BE2C (cell line): Measurements from ENCODE around the gene TMEM9.

Experiments
- DNase-seq: peaks from one replicate; pipeline ENCODE4 v3.0.0-alpha.2; 2020
- H3K27me3 ChIP-seq: fragments of 250-450 bp; sonication (Bioruptor Pico); 2 replicates; pipeline ENCODE4 v1.5.1; 2020; ENCODE audit warnings: mild to moderate bottlenecking
- H3K36me3 ChIP-seq: fragments of 250-450 bp; sonication (Bioruptor Pico); 2 replicates; pipeline ENCODE4 v1.5.1; 2020; ENCODE audit warnings: mild to moderate bottlenecking
- H3K4me1 ChIP-seq: fragments of 250-450 bp; sonication (Bioruptor Pico); 2 replicates; pipeline ENCODE4 v1.5.1; 2020
- H3K4me3 ChIP-seq: 2 replicates; pipeline ENCODE4 v1.5.1; 2011; ENCODE audit warnings: low read depth, low read length
- H3K9me3 ChIP-seq: fragments of 250-450 bp; sonication (Bioruptor Pico); 2 replicates; pipeline ENCODE4 v1.5.1; 2020
- CTCF ChIP-seq: IDR thresholded peaks from 2 replicates; pipeline ENCODE4 v1.5.1; 2012; ENCODE audit warnings: mild to moderate bottlenecking, low read depth, low read length

The TMEM9 gene

GRCh38 chr1:201156346-201156745 lies 2.1 kb upstream of the TMEM9 start:
- no peaks in the 10 kb centered on the region for H3K27me3 ChIP-seq
- 0 out of 2 replicates have a peak, but pooled peaks cover 8% of the 10 kb centered on the region for H3K36me3 ChIP-seq
- DNase-seq = no peak
- no peak for TF ChIP-seq CTCF
- H3K4me3 ChIP-seq = no peak overlapping the region
- H3K9me3 ChIP-seq = no peaks in the 10 kb centered on the region
- H3K4me1 ChIP-seq = peaks cover 5% of the 10 kb centered on the region

GRCh38 chr1:201155354-201155753 lies 1.1 kb upstream of the TMEM9 start:
- no peaks in the 10 kb centered on the region for H3K27me3 ChIP-seq
- TF ChIP-seq CTCF = no peak
- 0 out of 2 replicates have a peak, but pooled peaks cover 11% of the 10 kb centered on the region for H3K36me3 ChIP-seq
- DNase-seq = no peak
- H3K9me3 ChIP-seq = no peaks in the 10 kb centered on the region
- peaks cover 5% of the 10 kb centered on the region for H3K4me1 ChIP-seq
- no peak overlapping the region for H3K4me3 ChIP-seq

DNA sequence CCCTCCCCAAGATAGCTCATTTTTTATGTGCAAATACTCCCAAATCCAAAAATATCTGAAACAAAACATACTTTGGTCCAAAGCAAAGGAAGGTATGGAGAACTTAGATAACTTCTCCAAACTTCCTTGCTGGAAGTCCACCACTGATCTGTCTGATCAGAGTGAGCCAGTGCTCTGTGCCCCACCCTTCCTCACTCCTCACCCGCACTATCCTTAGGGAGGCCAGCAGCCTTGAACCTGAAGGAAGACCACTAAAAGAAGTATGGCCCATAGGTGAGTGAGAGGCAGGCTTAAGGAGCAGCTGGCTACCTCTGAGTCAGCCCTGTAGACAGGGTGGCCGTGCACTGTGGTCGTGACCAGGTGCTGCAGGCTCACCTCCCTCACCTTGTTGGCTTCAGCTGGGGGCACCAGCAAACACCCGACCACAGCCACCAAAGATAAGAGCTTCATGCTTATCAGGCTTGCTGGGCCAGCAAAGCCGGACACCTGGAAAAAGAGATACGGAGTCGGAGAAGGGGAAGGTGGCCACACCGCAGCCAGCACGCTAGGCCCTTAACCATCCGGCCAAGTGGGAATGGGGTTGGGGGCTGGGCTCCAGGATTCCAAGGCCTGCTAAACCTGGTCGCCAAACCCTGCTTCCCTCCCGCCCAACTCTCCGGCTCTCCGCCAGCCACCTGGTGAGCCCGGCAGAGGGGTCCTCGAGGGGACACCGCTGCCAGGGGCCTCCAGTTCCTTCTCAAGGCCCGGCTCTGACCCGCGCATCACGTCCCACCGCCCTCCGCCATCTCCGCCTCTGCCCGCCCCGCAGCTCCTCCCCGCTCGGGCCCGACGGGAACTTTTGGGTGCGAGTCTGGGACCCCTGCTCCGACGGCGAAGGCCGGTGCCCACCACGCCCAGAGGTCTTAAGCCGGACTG lies 543 bp downstream of the TMEM9 start:
- Histone ChIP-seq H3K4me3 (peak overlapping the region; percentile 90), H3K9me3 (no peaks in the 10 kb centered on the region), H3K27me3 (no peaks in the 10 kb centered on the region), H3K4me1 (peaks cover 5% of the 10 kb centered on the region), H3K36me3 (peaks cover 16% of the 10 kb centered on the region; the same call in 1 of the 2 replicates)
- no peak for DNase-seq
- TF ChIP-seq CTCF = no peak

- peak; percentile 34 for DNase-seq
- TF ChIP-seq CTCF = peak; percentile 68
- Histone ChIP-seq H3K36me3 (peaks cover 48% of the 10 kb centered on the region), H3K27me3 (no peaks in the 10 kb centered on the region), H3K4me3 (no peak overlapping the region), H3K9me3 (no peaks in the 10 kb centered on the region), H3K4me1 (no peaks in the 10 kb centered on the region)
Measured at GRCh38 chr1:201149400-201149799, 4.9 kb downstream of the TMEM9 start.

GRCh38 chr1:201147396-201148015 lies 6.8 kb downstream of the TMEM9 start:
- H3K9me3 ChIP-seq = no peaks in the 10 kb centered on the region
- no peak for TF ChIP-seq CTCF
- H3K27me3 ChIP-seq = no peaks in the 10 kb centered on the region
- no peaks in the 10 kb centered on the region for H3K4me1 ChIP-seq
- no peak for DNase-seq
- peaks cover 66% of the 10 kb centered on the region for H3K36me3 ChIP-seq
- no peak overlapping the region for H3K4me3 ChIP-seq
